Measurements from ENCODE around the gene AP3D1.

- TF ChIP-seq, protein P1, sequence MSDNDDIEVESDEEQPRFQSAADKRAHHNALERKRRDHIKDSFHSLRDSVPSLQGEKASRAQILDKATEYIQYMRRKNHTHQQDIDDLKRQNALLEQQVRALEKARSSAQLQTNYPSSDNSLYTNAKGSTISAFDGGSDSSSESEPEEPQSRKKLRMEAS (IDR thresholded peaks at IDR 0.05), result no peak
- TF ChIP-seq, protein P2, sequence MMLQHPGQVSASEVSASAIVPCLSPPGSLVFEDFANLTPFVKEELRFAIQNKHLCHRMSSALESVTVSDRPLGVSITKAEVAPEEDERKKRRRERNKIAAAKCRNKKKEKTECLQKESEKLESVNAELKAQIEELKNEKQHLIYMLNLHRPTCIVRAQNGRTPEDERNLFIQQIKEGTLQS (IDR thresholded peaks at IDR 0.05), result no peak
These were observed 9.0 kb upstream of the AP3D1 start for GRCh38 chr19:2160379-2160778.
